Osteoblast (primary cell): ENCODE data around the gene LSP1. TPM values are rescaled to one million over a fixed set of nuclear protein-coding genes. Genes with fewer than 3 reads are reported as not detected.
A peak's percentile ranks its signal among the peaks of the same experiment; 100 is the strongest.

Experiments
- DNase-seq: peaks from one replicate; pipeline ENCODE4 v3.0.0; 2011; ENCODE audit warnings: low spot score, mixed read lengths; ENCODE audit not compliant: insufficient read length; ENCODE audit errors: missing footprints
- H2AFZ ChIP-seq: 2 replicates; pipeline ENCODE4 v1.6.0; 2011; ENCODE audit warnings: mild to moderate bottlenecking, low read length
- H3K27ac ChIP-seq: 2 replicates; pipeline ENCODE4 v1.5.1; 2011; ENCODE audit warnings: mild to moderate bottlenecking, low read depth, low read length, moderate library complexity
- H3K27me3 ChIP-seq: 2 replicates; pipeline ENCODE4 v1.6.0; 2012; ENCODE audit warnings: mild to moderate bottlenecking, control low read depth, inconsistent platforms, low read length, moderate library complexity; ENCODE audit not compliant: insufficient read depth
- H3K36me3 ChIP-seq: 2 replicates; pipeline ENCODE4 v1.5.1; 2011; ENCODE audit warnings: mild to moderate bottlenecking, low read length, control low read depth, moderate library complexity; ENCODE audit not compliant: insufficient read depth
- H3K4me1 ChIP-seq: 2 replicates; pipeline ENCODE4 v1.5.1; 2011; ENCODE audit warnings: mild to moderate bottlenecking, low read length, control low read depth, moderate library complexity; ENCODE audit not compliant: insufficient read depth
- H3K4me2 ChIP-seq: 2 replicates; pipeline ENCODE4 v1.6.0; 2011; ENCODE audit warnings: mild to moderate bottlenecking, low read length; ENCODE audit not compliant: insufficient read depth
- H3K4me3 ChIP-seq: fragments of 200-600 bp; sonication (generic); 3 replicates; pipeline ENCODE4 v1.5.1; 2012; ENCODE audit warnings: mild to moderate bottlenecking, low read length, inconsistent platforms; ENCODE audit not compliant: insufficient read depth
- H3K79me2 ChIP-seq: 2 replicates; pipeline ENCODE4 v1.6.0; 2012; ENCODE audit warnings: mild to moderate bottlenecking, low read length, control low read depth, inconsistent platforms; ENCODE audit not compliant: insufficient read depth
- H3K9me3 ChIP-seq: 2 replicates; pipeline ENCODE4 v1.5.1; 2011; ENCODE audit warnings: low read depth, low read length, control low read depth
- H4K20me1 ChIP-seq: 2 replicates; pipeline ENCODE4 v1.6.0; 2012; ENCODE audit warnings: mild to moderate bottlenecking, low read length, control low read depth; ENCODE audit not compliant: insufficient read depth
- CTCF ChIP-seq: IDR thresholded peaks from 2 replicates; pipeline ENCODE4 v1.5.1; 2011; ENCODE audit warnings: mild to moderate bottlenecking, low read depth, low read length, moderate library complexity; ENCODE audit errors: extremely low read depth
- total RNA-seq: library from RNA; depleted of rRNA; stranded (reverse); fragments of >200 nt; gene quantifications from 2 replicates; pipeline ENCODE4 v1.2.3, GENCODE V29; 2012

Gene LSP1
- total RNA-seq, 1 donor = 54.6 TPM

- Histone ChIP-seq H3K79me2 (no peaks in the 10 kb centered on the region), H3K27ac (no peak overlapping the region), H3K4me3 (no peak overlapping the region), H3K27me3 (no peaks in the 10 kb centered on the region), H3K4me1 (peaks cover 7% of the 10 kb centered on the region), H3K4me2 (no peak overlapping the region), H3K9me3 (no peaks in the 10 kb centered on the region), H3K36me3 (no peaks in the 10 kb centered on the region), H2AFZ (no peak overlapping the region), H4K20me1 (no peaks in the 10 kb centered on the region)
- TF ChIP-seq CTCF = no peak
- peak; percentile 77 for DNase-seq
Observed at GRCh38 chr11:1934335-1935155, 81.7 kb downstream of the LSP1 start.

DNA sequence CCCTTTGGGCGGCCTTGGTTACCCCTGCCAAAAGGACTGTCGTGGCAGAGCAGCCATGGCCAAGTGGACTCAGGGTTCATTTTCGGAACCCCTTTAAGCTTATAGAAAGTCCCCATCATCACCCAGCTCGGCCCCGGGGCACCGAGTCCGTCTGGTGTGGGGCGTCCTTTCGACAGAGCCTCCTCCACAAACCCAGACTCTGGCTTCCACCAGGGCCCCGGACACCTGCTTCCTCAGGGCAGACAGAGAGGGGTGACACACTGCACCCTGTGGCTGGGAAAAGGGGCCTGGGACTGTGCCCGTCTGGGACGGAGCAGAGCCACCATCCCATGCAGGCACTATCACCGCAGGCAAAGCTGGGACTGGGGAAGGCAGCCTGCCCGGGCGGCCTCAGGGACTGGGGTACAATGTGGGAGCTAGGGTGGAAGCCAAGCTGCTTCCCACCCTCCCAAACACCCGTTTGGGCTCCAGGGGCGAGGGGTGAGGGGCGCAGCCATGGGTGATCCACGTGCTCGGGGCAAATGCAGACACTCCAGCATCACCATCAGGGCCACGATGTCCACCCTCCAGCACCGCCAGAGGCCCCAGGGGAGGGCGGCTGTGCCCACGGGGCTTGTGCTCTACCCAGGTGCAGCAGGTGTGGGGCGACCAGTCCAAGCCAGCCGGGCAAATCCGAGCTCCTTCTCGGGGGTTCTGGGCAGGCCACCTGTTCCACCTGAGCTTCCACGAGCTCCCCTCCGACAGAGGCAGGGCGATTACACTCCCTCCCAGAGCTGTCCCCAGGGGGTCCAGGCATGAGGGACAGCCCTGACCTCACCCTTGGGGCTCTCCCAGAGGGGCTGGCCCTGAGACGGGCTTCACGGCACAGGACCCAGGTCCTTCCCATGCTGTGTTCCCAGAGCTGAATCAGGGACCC lies 82.5 kb downstream of the LSP1 start:
- no peaks in the 10 kb centered on the region for H3K9me3 ChIP-seq
- no peaks in the 10 kb centered on the region for H3K27me3 ChIP-seq
- no peaks in the 10 kb centered on the region for H4K20me1 ChIP-seq
- H3K4me2 ChIP-seq = no peak overlapping the region
- no peak overlapping the region for H3K27ac ChIP-seq
- DNase-seq = peak; percentile 68
- H3K36me3 ChIP-seq = no peaks in the 10 kb centered on the region
- H3K79me2 ChIP-seq = no peaks in the 10 kb centered on the region
- H3K4me3 ChIP-seq = no peak overlapping the region
- TF ChIP-seq CTCF = no peak
- H3K4me1 ChIP-seq = peaks cover 7% of the 10 kb centered on the region
- no peak overlapping the region for H2AFZ ChIP-seq

GRCh38 chr11:1936072-1936780 lies 83.3 kb downstream of the LSP1 start:
- Histone ChIP-seq H3K4me1 (peaks cover 4% of the 10 kb centered on the region), H4K20me1 (no peaks in the 10 kb centered on the region), H3K4me2 (no peak overlapping the region), H2AFZ (no peak overlapping the region), H3K27me3 (no peaks in the 10 kb centered on the region), H3K9me3 (no peaks in the 10 kb centered on the region), H3K27ac (no peak overlapping the region), H3K36me3 (no peaks in the 10 kb centered on the region), H3K79me2 (no peaks in the 10 kb centered on the region), H3K4me3 (no peak overlapping the region)
- DNase-seq = peak; percentile 68
- no peak for TF ChIP-seq CTCF
